Body of pancreas (tissue), 4 donors: ENCODE results near the gene P3H4. TPM values are rescaled to one million over a fixed set of nuclear protein-coding genes. Genes with fewer than 3 reads are reported as not detected.

ENCODE experiments used
- ATAC-seq: fragments of 150-250 bp; one replicate; pipeline ENCODE4 v1.9.1; 2016
- DNase-seq, 4 donors: peaks; one replicate each; pipeline ENCODE4 v3.0.0-alpha.2; 2019
- H3K27ac ChIP-seq, 4 donors: fragments of 200-600 bp; sonication (generic); 1 replicate in 3 of 4; 2 replicates in 1 of 4; pipeline versions ENCODE4 v1.5.1 to v1.6.1; 2016 to 2019; ENCODE audit warnings: mild to moderate bottlenecking in 1 of 4, mixed read lengths in 1 of 4, moderate library complexity in 1 of 4
- H3K27me3 ChIP-seq, 2 donors: fragments of 200-600 bp; sonication (generic); one replicate each; pipeline ENCODE4 v1.6.0; 2016; ENCODE audit warnings: mild to moderate bottlenecking in 1 of 2
- H3K36me3 ChIP-seq, 2 donors: fragments of 200-600 bp; sonication (generic); replicated peaks in 1 of 2; 2 replicates each; pipeline ENCODE4 v1.5.1; 2016; ENCODE audit warnings: low read depth in 2 of 2; ENCODE audit not compliant: insufficient read depth in 1 of 2
- H3K4me1 ChIP-seq: fragments of 200-600 bp; sonication (generic); one replicate; pipeline ENCODE4 v1.6.0; 2016
- H3K4me3 ChIP-seq, 2 donors: fragments of 200-600 bp; sonication (generic); 1 replicate in 1 of 2; 2 replicates in 1 of 2; pipeline ENCODE4 v1.5.1; 2016 to 2019
- H3K9me3 ChIP-seq, 3 donors: fragments of 200-600 bp; sonication (generic); 1 replicate in 2 of 3; 2 replicates in 1 of 3; pipeline ENCODE4 v1.5.1; 2016
- CTCF ChIP-seq, 7 experiments: fragments of 450-650 bp in 4 of 7; fragments of 200-600 bp in 3 of 7; sonication (generic) in 3 of 7; IDR thresholded peaks; one replicate each; pipeline ENCODE4 v1.5.1; 2016 to 2019; ENCODE audit warnings: antibody characterized with exemption in 7 of 7
- POLR2A ChIP-seq, 3 donors: fragments of 450-650 bp; IDR thresholded peaks; one replicate each; pipeline ENCODE4 v1.6.1; 2016; ENCODE audit warnings: antibody characterized with exemption in 3 of 3, mild to moderate bottlenecking in 2 of 3
- WGBS, 2 donors: methylation state at CpG; one replicate each; pipeline ENCODE4 v1.1.5; 2017; 5-methylcytosine and 5-hydroxymethylcytosine counted together
- intact Hi-C: fragments of 100-400 bp; cut with DNase I; formaldehyde crosslinking; loops from one replicate; pipeline ENCODE4 v1.15.1; 2023
- total RNA-seq, 2 donors: library from RNA; depleted of rRNA; stranded (reverse); fragments of >200 nt; gene quantifications; one replicate each; pipeline ENCODE4 v1.1.0, GENCODE V29; 2016

Gene P3H4
- total RNA-seq, 2 donors from 2014 or later = 18.4 to 22.7 TPM

- peaks cover 46% of the 10 kb centered on the region for H3K4me1 ChIP-seq
- no peak for ATAC-seq
- no peaks in the 10 kb centered on the region for H3K36me3 ChIP-seq
These were observed 24.7 kb downstream of the P3H4 start for GRCh38 chr17:41787021-41787418.

GRCh38 chr17:41786227-41787020 lies 25.3 kb downstream of the P3H4 start, which contains the start of gene JUP:
TSS of gene JUP (minus strand) at chr17:41786711. CDS start at chr17:41771854, 14,857 bp downstream.
- Histone ChIP-seq H3K4me1 (peaks cover 52% of the 10 kb centered on the region), H3K4me3 (peak within 1 kb of the TSS; percentile 64 to 94), H3K9me3 (no peaks in the 10 kb centered on the region), H3K36me3 (no peaks in the 10 kb centered on the region), H3K27ac (peak within 1 kb of the TSS; percentile 95 to 97 (median 96)), H3K27me3 (no peaks in the 10 kb centered on the region)
- ATAC-seq = peak; percentile 94
- 0% methylated on average over 78 of the region's 79 CpGs; no CpG with 5 or more reads in 1 of the 2 donors for WGBS, 2 donors
- peak; percentile 100 for DNase-seq
- intact Hi-C loops = no loop called here
- peak; percentile 51 to 89 (median 63) for TF ChIP-seq CTCF (IDR thresholded peaks at IDR 0.05)
- TF ChIP-seq POLR2A (IDR thresholded peaks at IDR 0.05) = peak; percentile 99 to 100 (median 99)

More at GRCh38 chr17:41787021-41787418, 24.7 kb downstream of the P3H4 start:
- H3K9me3 ChIP-seq = no peaks in the 10 kb centered on the region
- H3K27ac ChIP-seq = peak overlapping the region; percentile 54 to 74 (median 65)
- intact Hi-C loops = no loop called here
- TF ChIP-seq CTCF (IDR thresholded peaks at IDR 0.05) (peak in 1 of 7 experiments; percentile 19), POLR2A (IDR thresholded peaks at IDR 0.05) (no peak)
- no peaks in the 10 kb centered on the region for H3K27me3 ChIP-seq
- no peak for DNase-seq
- 27 to 30% methylated on average over 4 of the region's 4 CpGs for WGBS, 2 donors
- no peak overlapping the region for H3K4me3 ChIP-seq

- 0% methylated on average over 6 to 22 of the region's 22 CpGs for WGBS, 2 donors
- DNase-seq (peak; percentile 63 to 81 (median 78)), ATAC-seq (peak; percentile 16)
- Histone ChIP-seq H3K4me1 (peaks cover 55% of the 10 kb centered on the region), H3K36me3 (no peaks in the 10 kb centered on the region), H3K27ac (peak overlapping the region; percentile 95 to 97 (median 96)), H3K9me3 (no peaks in the 10 kb centered on the region), H3K27me3 (no peaks in the 10 kb centered on the region), H3K4me3 (peak overlapping the region; percentile 64 to 94)
- peak in 1 of 7 experiments; percentile 19 for TF ChIP-seq CTCF (IDR thresholded peaks at IDR 0.05)
- TF ChIP-seq POLR2A (IDR thresholded peaks at IDR 0.05) = no peak
- intact Hi-C loops = no loop called here
These were observed 25.9 kb downstream of the P3H4 start for GRCh38 chr17:41785859-41786226.

- no peak for TF ChIP-seq CTCF (IDR thresholded peaks at IDR 0.05)
- TF ChIP-seq POLR2A (IDR thresholded peaks at IDR 0.05) = peak in 1 of 3 donors; percentile 1
- intact Hi-C loops = no loop called here
- DNase-seq = no peak
- no peaks in the 10 kb centered on the region for H3K9me3 ChIP-seq
- H3K4me3 ChIP-seq = peak overlapping the region; percentile 64 to 94
- WGBS, 2 donors = 8 to 14% methylated on average over 10 to 12 of the region's 13 CpGs
- ATAC-seq = no peak
- H3K36me3 ChIP-seq = no peaks in the 10 kb centered on the region
- peak overlapping the region; percentile 95 to 97 (median 96) for H3K27ac ChIP-seq
- no peaks in the 10 kb centered on the region for H3K27me3 ChIP-seq
- peaks cover 55% of the 10 kb centered on the region for H3K4me1 ChIP-seq
These were observed 26.5 kb downstream of the P3H4 start for GRCh38 chr17:41785091-41785858.
